Heart left ventricle (tissue), 13 donors: ENCODE measurements around the gene LRRC14B.
A peak's percentile ranks its signal among the peaks of the same experiment; 100 is the strongest.

Experiments used
- POLR2A ChIP-seq, 2 donors: fragments of 450-650 bp; IDR thresholded peaks; one replicate each; pipeline ENCODE4 v1.6.1; 2017; ENCODE audit warnings: antibody characterized with exemption in 2 of 2, mild to moderate bottlenecking in 2 of 2, moderate library complexity in 2 of 2
- TF ChIP-seq, protein P1 (sequence below), 12 donors: fragments of 200-600 bp; sonication (generic) in 4 of 12; IDR thresholded peaks; one replicate each; pipeline versions ENCODE4 v1.5.0 to v1.8.0; 2018 to 2022; ENCODE audit warnings: antibody characterized with exemption in 12 of 12, mild to moderate bottlenecking in 5 of 12
- donor health status: ischemic (EF 13 %, LVEDD 7.1; RV severe dilation, severe dysfunction).
- donor health status: DM: no; HTN: yes; CAD: no.
- donor health status: DM: no; HTN: no; CAD: no.
- donor health status: ischemic (EF 25% LVEDD 6.9; RV normal size, moderate dysfunction).
- donor health status: ischemic (EF 25% LVEDD 5.7; RV mildly dilated, moderate dysfunction).
- donor health status: ischemic (EF 35%, LVEDD 5.7; RV mildly dilated, moderate dysfunction).
- donor health status: nonischemic (EF 11% LVEDD 7.7; RV severe dilation, severe dysfunction).
- donor health status: DM: yes; HTN: yes; CAD: no.
- donor health status: PGD.
- donor health status: ischemic (EF 29% LVEDD 5.4; RV normal size, mild dysfunction).
- donor health status: nonischemic (EF 23%, LVEDD 6.1; RV moderate dilation, normal function).

DNA sequence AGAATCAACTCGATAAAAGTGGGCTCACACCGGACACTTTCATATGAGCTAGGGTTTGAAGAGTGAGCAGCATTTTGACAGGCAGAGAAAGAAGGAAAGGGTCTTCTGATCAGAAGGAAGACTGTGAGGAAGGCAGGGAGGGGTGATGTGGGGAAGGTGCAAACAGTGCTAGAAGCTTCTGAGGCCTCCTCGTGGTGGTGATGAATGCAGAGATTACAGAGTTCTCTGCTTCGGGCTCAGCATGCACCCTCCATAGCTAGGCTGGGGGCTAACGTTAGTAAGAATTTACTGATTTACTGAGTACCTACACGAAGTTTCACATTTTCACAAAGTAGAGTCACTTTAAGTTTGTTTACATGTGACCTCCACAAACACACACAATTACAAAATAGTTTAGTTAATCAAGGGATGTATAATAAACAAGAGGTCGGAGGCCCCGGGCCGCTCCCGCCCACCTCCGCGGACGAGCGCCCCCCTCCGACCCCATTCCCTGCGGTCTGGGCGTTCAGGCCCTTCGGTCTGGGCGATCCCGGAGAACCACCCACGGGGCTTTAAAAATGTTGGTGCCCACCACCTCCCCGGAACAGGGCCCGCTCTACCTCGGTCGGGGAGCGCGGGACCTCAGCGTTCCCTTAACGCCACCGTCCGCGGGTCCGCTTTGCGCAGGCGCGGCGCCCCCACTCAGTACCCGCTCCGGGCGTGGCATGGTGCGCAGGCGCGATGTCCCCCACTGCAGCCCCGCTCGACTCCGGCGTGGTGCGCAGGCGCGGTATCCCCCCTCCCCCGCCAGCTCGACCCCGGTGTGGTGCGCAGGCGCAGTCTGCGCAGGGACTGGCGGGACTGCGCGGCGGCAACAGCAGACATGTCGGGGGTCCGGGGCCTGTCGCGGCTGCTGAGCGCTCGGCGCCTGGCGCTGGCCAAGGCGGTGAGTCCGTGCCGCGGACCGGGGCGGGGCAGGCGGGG, 26.5 kb downstream of the LRRC14B start, which contains the start of the genes CCDC127 and SDHA:
- TF ChIP-seq, protein P1, sequence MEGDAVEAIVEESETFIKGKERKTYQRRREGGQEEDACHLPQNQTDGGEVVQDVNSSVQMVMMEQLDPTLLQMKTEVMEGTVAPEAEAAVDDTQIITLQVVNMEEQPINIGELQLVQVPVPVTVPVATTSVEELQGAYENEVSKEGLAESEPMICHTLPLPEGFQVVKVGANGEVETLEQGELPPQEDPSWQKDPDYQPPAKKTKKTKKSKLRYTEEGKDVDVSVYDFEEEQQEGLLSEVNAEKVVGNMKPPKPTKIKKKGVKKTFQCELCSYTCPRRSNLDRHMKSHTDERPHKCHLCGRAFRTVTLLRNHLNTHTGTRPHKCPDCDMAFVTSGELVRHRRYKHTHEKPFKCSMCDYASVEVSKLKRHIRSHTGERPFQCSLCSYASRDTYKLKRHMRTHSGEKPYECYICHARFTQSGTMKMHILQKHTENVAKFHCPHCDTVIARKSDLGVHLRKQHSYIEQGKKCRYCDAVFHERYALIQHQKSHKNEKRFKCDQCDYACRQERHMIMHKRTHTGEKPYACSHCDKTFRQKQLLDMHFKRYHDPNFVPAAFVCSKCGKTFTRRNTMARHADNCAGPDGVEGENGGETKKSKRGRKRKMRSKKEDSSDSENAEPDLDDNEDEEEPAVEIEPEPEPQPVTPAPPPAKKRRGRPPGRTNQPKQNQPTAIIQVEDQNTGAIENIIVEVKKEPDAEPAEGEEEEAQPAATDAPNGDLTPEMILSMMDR (IDR thresholded peaks at IDR 0.05), result peak in 10 of 12 donors; percentile 16 to 63 (median 40)
- TF ChIP-seq POLR2A (IDR thresholded peaks at IDR 0.05), result peak in 1 of 2 donors; percentile 96
